ENCODE measurements around the gene COX4I1.

GRCh38 chr16:85778873-85779272 is 20.6 kb upstream of the COX4I1 start:
- TF ChIP-seq POLR2A (IDR thresholded peaks at IDR 0.05): no peak
- TF ChIP-seq, protein P1, sequence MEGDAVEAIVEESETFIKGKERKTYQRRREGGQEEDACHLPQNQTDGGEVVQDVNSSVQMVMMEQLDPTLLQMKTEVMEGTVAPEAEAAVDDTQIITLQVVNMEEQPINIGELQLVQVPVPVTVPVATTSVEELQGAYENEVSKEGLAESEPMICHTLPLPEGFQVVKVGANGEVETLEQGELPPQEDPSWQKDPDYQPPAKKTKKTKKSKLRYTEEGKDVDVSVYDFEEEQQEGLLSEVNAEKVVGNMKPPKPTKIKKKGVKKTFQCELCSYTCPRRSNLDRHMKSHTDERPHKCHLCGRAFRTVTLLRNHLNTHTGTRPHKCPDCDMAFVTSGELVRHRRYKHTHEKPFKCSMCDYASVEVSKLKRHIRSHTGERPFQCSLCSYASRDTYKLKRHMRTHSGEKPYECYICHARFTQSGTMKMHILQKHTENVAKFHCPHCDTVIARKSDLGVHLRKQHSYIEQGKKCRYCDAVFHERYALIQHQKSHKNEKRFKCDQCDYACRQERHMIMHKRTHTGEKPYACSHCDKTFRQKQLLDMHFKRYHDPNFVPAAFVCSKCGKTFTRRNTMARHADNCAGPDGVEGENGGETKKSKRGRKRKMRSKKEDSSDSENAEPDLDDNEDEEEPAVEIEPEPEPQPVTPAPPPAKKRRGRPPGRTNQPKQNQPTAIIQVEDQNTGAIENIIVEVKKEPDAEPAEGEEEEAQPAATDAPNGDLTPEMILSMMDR (IDR thresholded peaks at IDR 0.05): no peak
- TF ChIP-seq EP300 (IDR thresholded peaks at IDR 0.05; ENCODE audit: low read depth): no peak
